Nephron progenitor cell (in vitro differentiated cells): ENCODE results near the gene CLCNKB.

Source experiments
- DNase-seq: peaks from one replicate; pipeline ENCODE4 v3.0.0; 2021
- H3K27ac Mint-ChIP-seq: 2 replicates; pipeline ENCODE4 v1.8.0; 2021; ENCODE audit warnings: mild to moderate bottlenecking, moderate library complexity, mixed read lengths
- H3K27me3 Mint-ChIP-seq: 2 replicates; pipeline ENCODE4 v1.8.0; 2021; ENCODE audit warnings: mild to moderate bottlenecking, low read depth, mixed read lengths; ENCODE audit not compliant: poor library complexity
- H3K36me3 Mint-ChIP-seq: 2 replicates; pipeline ENCODE4 v1.8.0; 2021; ENCODE audit warnings: low read depth, mixed read lengths
- H3K4me1 Mint-ChIP-seq: 2 replicates; pipeline ENCODE4 v1.8.0; 2021; ENCODE audit warnings: mixed read lengths
- H3K4me3 Mint-ChIP-seq: 2 replicates; pipeline ENCODE4 v1.8.0; 2021; ENCODE audit warnings: mild to moderate bottlenecking, moderate library complexity, mixed read lengths
- H3K9me3 Mint-ChIP-seq: 2 replicates; pipeline ENCODE4 v1.8.0; 2021; ENCODE audit warnings: mild to moderate bottlenecking, moderate library complexity, mixed read lengths
- TF ChIP-seq, protein P1 (sequence below): fragments of 200-600 bp; sonication (generic); IDR thresholded peaks from 2 replicates; pipeline ENCODE4 v1.5.0; 2021; ENCODE audit warnings: antibody characterized with exemption

The CLCNKB gene

DNA sequence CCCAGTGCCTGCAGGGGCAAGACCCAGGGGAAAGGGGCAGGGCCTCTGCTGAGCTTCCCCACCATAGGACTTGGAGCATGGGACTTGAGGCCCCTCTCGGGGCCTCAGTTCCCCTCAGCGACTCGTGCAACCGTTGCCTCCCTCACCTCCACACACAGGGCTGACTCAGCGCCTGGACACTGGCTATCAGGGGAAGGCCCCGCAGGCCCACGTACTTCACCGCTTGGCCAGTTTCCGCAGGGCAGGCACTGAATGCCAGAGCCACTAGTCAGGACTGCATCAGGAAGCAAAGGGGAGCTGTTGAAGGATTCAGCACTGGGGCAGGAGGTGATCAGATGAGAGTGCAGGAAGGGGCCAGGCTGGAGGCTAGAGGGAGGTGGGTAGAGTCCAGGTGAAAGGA lies 45.4 kb downstream of the CLCNKB start:
- Mint-ChIP-seq H3K9me3 (no peaks in the 10 kb centered on the region), H3K27ac (no peak overlapping the region), H3K4me1 (peaks cover 46% of the 10 kb centered on the region), H3K36me3 (no peaks in the 10 kb centered on the region), H3K27me3 (peaks cover 7% of the 10 kb centered on the region), H3K4me3 (no peak overlapping the region)
- DNase-seq: no peak
- TF ChIP-seq, protein P1, sequence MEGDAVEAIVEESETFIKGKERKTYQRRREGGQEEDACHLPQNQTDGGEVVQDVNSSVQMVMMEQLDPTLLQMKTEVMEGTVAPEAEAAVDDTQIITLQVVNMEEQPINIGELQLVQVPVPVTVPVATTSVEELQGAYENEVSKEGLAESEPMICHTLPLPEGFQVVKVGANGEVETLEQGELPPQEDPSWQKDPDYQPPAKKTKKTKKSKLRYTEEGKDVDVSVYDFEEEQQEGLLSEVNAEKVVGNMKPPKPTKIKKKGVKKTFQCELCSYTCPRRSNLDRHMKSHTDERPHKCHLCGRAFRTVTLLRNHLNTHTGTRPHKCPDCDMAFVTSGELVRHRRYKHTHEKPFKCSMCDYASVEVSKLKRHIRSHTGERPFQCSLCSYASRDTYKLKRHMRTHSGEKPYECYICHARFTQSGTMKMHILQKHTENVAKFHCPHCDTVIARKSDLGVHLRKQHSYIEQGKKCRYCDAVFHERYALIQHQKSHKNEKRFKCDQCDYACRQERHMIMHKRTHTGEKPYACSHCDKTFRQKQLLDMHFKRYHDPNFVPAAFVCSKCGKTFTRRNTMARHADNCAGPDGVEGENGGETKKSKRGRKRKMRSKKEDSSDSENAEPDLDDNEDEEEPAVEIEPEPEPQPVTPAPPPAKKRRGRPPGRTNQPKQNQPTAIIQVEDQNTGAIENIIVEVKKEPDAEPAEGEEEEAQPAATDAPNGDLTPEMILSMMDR: no peak

DNA sequence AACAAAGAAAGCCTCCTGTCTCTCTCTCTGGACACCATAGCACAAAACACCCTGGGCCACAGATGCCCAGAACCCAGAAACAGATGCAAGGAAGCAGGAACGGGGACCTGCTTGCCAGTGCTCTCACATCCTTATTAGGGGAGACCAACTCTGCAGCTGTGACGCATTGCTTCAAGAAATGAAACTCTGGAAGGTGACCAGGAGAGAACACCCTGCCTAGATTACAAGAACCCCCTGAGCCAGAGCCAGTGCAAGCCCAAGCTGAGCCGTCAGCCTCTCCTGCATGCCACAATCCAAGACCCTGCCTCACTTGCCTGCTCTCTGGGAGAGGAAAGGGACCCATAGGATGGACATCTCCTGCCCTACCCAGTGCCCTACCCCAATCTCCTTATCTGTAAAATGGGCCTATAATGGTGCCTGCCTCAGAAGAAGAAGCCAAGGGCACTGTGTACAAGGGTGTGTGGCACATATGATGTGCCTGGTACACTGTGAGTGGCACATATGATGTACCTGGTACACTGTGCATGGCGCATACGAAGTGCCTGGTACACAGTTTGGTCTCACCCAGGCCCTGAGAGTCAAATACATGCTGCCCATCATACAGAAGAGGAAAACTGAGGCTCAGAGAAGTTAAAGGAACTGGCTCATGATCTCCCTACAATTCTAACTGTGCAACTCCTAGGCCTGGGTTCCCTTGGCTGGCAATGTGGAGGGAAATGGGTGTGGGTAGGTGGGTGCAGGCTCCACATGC lies 46.7 kb downstream of the CLCNKB start:
- Mint-ChIP-seq H3K36me3 (no peaks in the 10 kb centered on the region), H3K27me3 (peaks cover 14% of the 10 kb centered on the region), H3K4me3 (no peak overlapping the region), H3K9me3 (no peaks in the 10 kb centered on the region), H3K27ac (no peak overlapping the region), H3K4me1 (peaks cover 47% of the 10 kb centered on the region)
- TF ChIP-seq, protein P1: no peak
- no peak for DNase-seq

DNA sequence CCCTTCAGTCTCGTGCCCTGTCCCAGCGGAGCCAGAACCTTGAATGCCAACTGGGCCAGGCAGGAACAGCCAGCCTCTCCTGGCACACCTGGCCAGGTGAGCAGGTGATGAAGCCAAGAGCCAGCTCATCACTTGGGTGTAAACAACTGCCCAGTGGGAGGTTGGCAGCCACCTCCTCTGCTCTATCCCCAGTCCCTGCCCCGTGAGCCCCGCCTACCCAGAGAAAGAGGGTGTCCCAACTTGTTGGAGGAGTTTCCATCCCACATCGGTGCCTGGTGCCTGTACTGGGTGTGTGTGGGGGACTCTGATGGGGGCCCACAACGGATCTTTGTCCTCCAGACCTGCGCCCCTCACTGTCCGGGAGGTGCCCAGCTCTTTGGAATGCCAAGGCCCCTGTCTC lies 47.7 kb downstream of the CLCNKB start:
- peaks cover 20% of the 10 kb centered on the region for H3K27me3 Mint-ChIP-seq
- TF ChIP-seq, protein P1: no peak
- no peaks in the 10 kb centered on the region for H3K36me3 Mint-ChIP-seq
- no peaks in the 10 kb centered on the region for H3K9me3 Mint-ChIP-seq
- no peak overlapping the region for H3K4me3 Mint-ChIP-seq
- H3K27ac Mint-ChIP-seq: no peak overlapping the region
- DNase-seq: no peak
- peaks cover 51% of the 10 kb centered on the region for H3K4me1 Mint-ChIP-seq

DNA sequence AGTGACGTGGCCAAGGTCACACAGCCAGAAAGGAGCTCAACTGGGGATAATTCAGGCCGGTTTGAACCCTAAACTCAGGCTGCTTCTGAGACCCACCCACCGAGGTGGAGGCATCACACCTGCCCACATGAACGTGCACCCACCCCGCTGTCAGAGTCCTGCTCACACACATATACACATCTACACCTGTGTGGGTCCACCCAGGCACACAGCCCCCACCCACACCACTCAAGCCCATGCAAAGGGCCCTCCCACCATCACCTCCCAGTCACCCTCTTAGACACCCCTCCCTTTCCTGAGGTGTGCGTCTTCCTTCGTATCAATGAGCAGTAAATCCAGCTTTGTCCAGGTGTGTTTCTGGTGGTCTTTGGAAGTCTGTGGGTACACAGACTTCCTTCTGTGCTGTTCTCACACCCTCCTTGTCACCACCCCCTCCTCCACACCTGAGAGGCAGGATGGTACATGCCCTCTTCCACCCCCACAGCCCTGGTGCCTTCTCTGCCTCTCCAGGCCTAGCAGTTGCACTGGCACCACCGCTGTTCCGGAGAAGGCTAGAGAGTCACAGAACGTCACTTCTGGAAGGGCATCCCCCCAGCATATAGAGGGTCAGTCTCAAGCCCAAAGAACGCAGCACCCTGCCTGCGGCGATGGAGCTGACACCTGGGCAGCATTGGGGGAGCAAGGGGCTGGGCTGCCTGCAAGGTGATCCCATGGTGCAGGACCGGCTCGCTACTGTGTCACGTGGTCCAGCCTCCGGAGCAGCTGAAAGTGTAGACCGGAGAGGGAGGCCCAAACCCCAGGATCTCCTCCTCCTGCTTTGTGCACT lies 48.7 kb downstream of the CLCNKB start:
- no peak overlapping the region for H3K4me3 Mint-ChIP-seq
- H3K27ac Mint-ChIP-seq: no peak overlapping the region
- peaks cover 24% of the 10 kb centered on the region for H3K27me3 Mint-ChIP-seq
- no peaks in the 10 kb centered on the region for H3K9me3 Mint-ChIP-seq
- TF ChIP-seq, protein P1: no peak
- no peaks in the 10 kb centered on the region for H3K36me3 Mint-ChIP-seq
- DNase-seq: no peak
- H3K4me1 Mint-ChIP-seq: peaks cover 61% of the 10 kb centered on the region

DNA sequence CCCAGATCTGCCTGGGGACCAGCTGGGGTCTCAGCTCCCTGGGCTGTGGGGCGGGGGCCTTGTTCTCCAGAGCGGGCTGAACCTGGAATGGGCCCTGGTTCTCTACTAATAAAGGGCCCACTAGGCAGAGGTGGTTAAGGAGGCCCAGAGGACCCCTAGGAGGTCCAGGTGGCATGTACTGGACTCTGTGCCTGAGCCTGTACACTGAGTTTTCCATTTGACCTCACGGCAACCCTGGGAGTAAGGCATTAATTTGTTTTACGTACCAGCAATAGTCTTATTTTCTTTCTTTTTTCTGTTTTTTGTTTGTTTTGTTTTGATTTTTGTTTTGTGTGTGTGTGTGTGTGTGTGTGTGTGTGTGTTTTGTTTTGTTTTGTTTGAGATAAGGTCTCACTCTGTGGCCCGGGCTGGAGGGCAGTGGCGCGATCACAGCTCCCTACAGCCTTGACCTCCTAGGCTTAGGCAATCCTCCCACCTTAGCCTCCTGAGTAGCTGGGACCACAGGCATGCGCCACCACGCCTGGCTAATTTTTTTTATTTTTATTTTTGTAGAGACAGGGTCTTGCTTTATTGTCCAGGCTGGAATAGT lies 49.4 kb downstream of the CLCNKB start:
- H3K9me3 Mint-ChIP-seq: no peaks in the 10 kb centered on the region
- no peak for DNase-seq
- H3K27me3 Mint-ChIP-seq: peaks cover 24% of the 10 kb centered on the region
- TF ChIP-seq, protein P1: no peak
- H3K4me3 Mint-ChIP-seq: no peak overlapping the region
- no peaks in the 10 kb centered on the region for H3K36me3 Mint-ChIP-seq
- H3K27ac Mint-ChIP-seq: no peak overlapping the region
- peaks cover 56% of the 10 kb centered on the region for H3K4me1 Mint-ChIP-seq
